GM12875 (cell line): ENCODE results near the gene DRAXIN.

ENCODE experiments used
- H3K4me3 ChIP-seq: one replicate; pipeline ENCODE4 v1.5.1; 2011; ENCODE audit warnings: low read depth, low read length, control low read depth
- TF ChIP-seq, protein P1 (sequence below): IDR thresholded peaks from 2 replicates; pipeline ENCODE4 v1.5.1; 2011; ENCODE audit warnings: low read depth, mild to moderate bottlenecking, control low read depth, inconsistent platforms, low read length, moderate library complexity, borderline replicate concordance; ENCODE audit not compliant: insufficient read depth

The DRAXIN gene

DNA sequence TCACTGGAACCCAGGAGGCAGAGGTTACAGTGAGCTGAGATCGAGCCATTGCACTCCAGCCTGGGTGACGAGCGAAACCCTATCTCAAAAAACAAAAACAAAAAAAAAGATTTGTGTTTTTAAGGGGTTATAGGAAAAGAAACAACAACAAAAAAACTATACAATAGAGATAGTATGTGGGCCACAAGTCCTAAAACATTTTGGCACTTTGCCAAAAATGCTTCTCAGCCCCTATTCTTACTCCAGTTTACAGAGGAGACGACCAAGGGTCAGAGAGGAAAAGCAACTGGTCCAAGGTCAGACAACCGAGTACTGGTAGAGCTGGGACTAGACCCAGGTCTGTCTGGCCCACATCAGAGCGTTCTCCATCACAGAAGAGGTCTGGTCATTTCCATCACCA is 33.9 kb upstream of the DRAXIN start:
- TF ChIP-seq, protein P1, sequence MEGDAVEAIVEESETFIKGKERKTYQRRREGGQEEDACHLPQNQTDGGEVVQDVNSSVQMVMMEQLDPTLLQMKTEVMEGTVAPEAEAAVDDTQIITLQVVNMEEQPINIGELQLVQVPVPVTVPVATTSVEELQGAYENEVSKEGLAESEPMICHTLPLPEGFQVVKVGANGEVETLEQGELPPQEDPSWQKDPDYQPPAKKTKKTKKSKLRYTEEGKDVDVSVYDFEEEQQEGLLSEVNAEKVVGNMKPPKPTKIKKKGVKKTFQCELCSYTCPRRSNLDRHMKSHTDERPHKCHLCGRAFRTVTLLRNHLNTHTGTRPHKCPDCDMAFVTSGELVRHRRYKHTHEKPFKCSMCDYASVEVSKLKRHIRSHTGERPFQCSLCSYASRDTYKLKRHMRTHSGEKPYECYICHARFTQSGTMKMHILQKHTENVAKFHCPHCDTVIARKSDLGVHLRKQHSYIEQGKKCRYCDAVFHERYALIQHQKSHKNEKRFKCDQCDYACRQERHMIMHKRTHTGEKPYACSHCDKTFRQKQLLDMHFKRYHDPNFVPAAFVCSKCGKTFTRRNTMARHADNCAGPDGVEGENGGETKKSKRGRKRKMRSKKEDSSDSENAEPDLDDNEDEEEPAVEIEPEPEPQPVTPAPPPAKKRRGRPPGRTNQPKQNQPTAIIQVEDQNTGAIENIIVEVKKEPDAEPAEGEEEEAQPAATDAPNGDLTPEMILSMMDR, result no peak
- no peak overlapping the region for H3K4me3 ChIP-seq

DNA sequence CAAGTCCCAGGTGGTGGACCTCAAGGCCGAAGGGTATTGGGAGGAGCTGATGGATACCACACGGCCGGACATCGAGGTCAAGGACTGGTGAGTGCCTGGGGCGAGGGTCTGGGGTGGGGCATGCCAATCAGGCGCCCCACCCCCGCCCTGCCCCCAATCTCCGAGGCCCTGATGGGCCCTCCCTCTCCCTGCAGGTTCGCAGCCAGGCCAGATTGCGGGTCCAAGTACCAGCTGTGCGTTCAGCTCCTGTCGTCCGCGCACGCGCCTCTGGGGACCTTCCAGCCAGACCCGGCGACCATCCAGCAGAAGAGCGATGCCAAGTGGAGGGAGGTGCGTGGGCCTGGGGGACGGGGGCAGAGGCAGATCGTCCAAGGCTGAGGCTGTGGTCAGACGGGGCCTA is 33.0 kb upstream of the DRAXIN start:
- TF ChIP-seq, protein P1, result no peak
- H3K4me3 ChIP-seq, result no peak overlapping the region

DNA sequence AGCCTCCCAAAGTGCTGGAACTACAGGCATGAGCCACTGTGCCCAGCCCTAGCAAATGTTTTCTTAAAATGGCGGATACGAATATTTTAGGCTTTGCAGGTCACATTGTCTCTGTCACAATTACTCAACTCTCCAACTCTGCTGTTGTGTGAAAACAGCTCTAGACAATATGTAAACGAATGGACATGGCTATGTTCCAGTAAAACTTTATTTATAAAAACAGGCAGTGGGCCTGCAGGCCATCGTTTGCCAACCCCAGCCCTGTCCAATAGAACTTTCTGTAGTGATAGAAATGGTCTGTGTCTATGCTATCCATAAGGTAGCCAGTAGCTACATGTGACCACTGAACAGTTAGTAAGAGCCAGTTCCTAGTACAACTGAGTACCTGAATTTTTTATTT is 31.8 kb upstream of the DRAXIN start:
- H3K4me3 ChIP-seq, result no peak overlapping the region
- TF ChIP-seq, protein P1, result no peak

DNA sequence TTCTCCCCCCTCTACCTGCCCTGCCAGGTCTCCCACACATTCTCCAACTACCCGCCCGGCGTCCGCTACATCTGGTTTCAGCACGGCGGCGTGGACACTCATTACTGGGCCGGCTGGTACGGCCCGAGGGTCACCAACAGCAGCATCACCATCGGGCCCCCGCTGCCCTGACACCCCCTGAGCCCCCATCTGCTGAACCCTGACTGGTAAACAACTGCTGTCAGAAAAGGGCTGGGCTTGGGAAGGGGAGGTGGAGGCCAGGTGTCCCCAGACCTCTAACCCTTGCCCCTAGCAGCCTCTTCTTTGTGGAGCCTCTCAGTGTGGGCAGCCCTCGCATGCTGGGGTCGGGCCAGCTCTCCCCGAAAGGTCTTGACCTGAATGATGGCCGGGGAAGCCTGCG is 30.4 kb upstream of the DRAXIN start:
- TF ChIP-seq, protein P1, result no peak
- H3K4me3 ChIP-seq, result no peak overlapping the region

DNA sequence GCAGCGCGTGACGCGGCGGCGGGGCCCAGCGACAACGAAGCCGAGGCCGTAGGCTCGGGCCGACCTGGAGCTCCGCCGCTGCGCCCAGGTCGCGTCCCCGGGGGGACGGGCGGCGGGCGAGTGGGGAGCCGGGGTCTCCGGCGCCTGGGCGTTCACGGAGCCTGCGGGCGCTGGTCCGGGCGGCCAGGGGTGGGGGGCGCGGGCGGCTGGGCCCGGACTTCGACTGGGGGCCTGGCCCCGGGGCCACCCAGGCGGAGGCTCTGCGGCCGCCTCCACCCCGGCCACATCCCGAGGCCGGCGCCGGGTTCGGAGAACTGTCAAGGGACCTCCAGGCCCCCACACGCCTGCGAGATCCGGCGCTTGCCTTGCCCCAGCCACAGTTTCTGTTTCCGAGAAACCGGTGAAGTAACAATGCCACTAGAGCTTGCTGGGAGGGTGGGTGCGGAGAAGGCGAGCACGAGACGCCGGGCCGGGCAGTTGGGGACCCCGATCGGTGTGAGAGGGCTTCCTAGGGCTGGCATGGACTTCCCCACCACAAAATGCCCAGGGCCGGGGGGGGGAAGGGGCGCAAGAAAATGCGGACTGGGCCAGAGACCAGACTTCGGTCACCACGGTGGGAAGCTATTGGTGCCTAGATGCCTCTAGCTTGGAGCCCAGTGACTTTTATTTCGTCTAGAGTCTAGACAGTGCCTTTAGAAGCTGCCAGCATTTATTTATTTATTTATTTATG is 27.0 kb upstream of the DRAXIN start:
- peak overlapping the region; percentile 64 for H3K4me3 ChIP-seq
- TF ChIP-seq, protein P1, result no peak

DNA sequence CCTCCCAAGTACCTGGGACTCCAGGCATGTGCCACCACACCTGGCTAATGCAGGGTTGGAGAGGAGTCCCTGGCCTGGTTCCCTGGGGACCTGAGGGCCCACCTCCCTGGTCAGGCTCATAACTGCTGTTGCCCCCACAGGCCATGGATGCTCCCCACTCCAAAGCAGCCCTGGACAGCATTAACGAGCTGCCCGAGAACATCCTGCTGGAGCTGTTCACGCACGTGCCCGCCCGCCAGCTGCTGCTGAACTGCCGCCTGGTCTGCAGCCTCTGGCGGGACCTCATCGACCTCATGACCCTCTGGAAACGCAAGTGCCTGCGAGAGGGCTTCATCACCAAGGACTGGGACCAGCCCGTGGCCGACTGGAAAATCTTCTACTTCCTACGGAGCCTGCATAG is 23.0 kb upstream of the DRAXIN start:
- no peak overlapping the region for H3K4me3 ChIP-seq
- TF ChIP-seq, protein P1, result no peak

DNA sequence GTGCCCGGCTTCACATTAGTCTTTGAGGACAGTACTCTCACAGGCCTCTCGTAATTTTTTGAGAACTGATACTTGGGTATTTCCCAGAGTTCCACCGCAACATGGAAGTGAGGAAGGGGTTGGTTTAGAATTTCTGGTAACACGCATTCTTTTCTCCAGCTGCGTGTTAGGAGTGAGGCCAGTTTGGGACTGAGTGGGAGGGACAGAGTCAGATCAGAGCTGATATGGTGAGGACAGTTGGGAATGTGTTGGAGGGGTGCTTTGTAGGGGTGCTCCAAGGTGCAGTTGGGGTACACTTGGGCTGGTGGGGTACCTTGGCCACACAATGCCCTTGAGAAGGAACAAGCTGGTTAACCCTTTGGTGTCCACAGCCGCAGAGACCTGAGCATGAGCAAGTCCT is 20.8 kb upstream of the DRAXIN start:
- TF ChIP-seq, protein P1, result no peak
- H3K4me3 ChIP-seq, result no peak overlapping the region
